GM18868 (cell line): Measurements from ENCODE around the gene BMERB1.
"Not testable (repeated sequence)": the region's sequence is repeated elsewhere in the genome, so short reads cannot be mapped to it uniquely, and the experiment has no call there.

ENCODE experiments used
- ATAC-seq: cut with Tn5 transposase; IDR thresholded peaks from one replicate; pipeline ENCODE4 v1.9.1; 2021; ENCODE audit warnings: mild to moderate bottlenecking, moderate library complexity; ENCODE audit not compliant: unreplicated experiment

BMERB1 gene

GRCh38 chr16:15422222-15422621 is 12.2 kb upstream of the BMERB1 start:
- ATAC-seq, result no peak

- no peak for ATAC-seq
These were observed 8.5 kb upstream of the BMERB1 start for GRCh38 chr16:15425861-15426260.

- no peak for ATAC-seq
These were observed 7.6 kb upstream of the BMERB1 start for GRCh38 chr16:15426796-15427195.

GRCh38 chr16:15427648-15428239 is 6.6 kb upstream of the BMERB1 start:
- ATAC-seq, result no peak

GRCh38 chr16:15430884-15431283 is 3.5 kb upstream of the BMERB1 start:
- ATAC-seq, result not testable (repeated sequence)

- no peak for ATAC-seq
These were observed 336 bp upstream of the BMERB1 start for GRCh38 chr16:15434079-15434424.

- no peak for ATAC-seq
These were observed 952 bp downstream of the BMERB1 start for GRCh38 chr16:15435216-15435864.

GRCh38 chr16:15439102-15439501 is 4.7 kb downstream of the BMERB1 start:
- ATAC-seq, result no peak

- no peak for ATAC-seq
These were observed 5.1 kb downstream of the BMERB1 start for GRCh38 chr16:15439521-15439920.

- ATAC-seq, result no peak
These were observed 6.5 kb downstream of the BMERB1 start for GRCh38 chr16:15440852-15441251.

GRCh38 chr16:15442140-15442539 is 7.8 kb downstream of the BMERB1 start:
- ATAC-seq, result not testable (repeated sequence)

- no peak for ATAC-seq
These were observed 9.4 kb downstream of the BMERB1 start for GRCh38 chr16:15443753-15444152.

GRCh38 chr16:15444264-15444663 is 9.9 kb downstream of the BMERB1 start:
- ATAC-seq, result no peak

- no peak for ATAC-seq
These were observed 11.1 kb downstream of the BMERB1 start for GRCh38 chr16:15445450-15445849.

GRCh38 chr16:15446901-15447300 is 12.5 kb downstream of the BMERB1 start:
- no peak for ATAC-seq

- ATAC-seq, result no peak
These were observed 16.2 kb downstream of the BMERB1 start for GRCh38 chr16:15450624-15451023.

GRCh38 chr16:15451098-15451731 is 16.8 kb downstream of the BMERB1 start:
- ATAC-seq, result no peak

GRCh38 chr16:15452246-15452855 is 18.0 kb downstream of the BMERB1 start:
- no peak for ATAC-seq

- not testable (repeated sequence) for ATAC-seq
These were observed 18.9 kb downstream of the BMERB1 start for GRCh38 chr16:15453296-15453695.

GRCh38 chr16:15454933-15455332 is 20.5 kb downstream of the BMERB1 start:
- ATAC-seq, result not testable (repeated sequence)

GRCh38 chr16:15457400-15457799 is 23.0 kb downstream of the BMERB1 start:
- no peak for ATAC-seq

- no peak for ATAC-seq
These were observed 23.6 kb downstream of the BMERB1 start for GRCh38 chr16:15457958-15458357.
